IMR-90 (cell line): ENCODE data around the gene SPATC1L.

Source experiments
- BHLHE40 ChIP-seq: fragments of 150-350 bp; IDR thresholded peaks from 2 replicates; pipeline ENCODE4 v1.6.1; 2016; ENCODE audit warnings: mild to moderate bottlenecking, low read depth, low read length
- FOS ChIP-seq: fragments of 150-350 bp; IDR thresholded peaks from 2 replicates; pipeline ENCODE4 v1.6.1; 2016; ENCODE audit warnings: low read depth, low read length
- MAZ ChIP-seq: IDR thresholded peaks from 2 replicates; pipeline ENCODE4 v1.6.1; 2012; ENCODE audit warnings: low read depth, mild to moderate bottlenecking, low read length, improper control_type of control experiment, moderate library complexity, borderline replicate concordance
- NFE2L2 ChIP-seq: fragments of 150-350 bp; IDR thresholded peaks from 2 replicates; pipeline ENCODE4 v1.6.1; 2016; ENCODE audit warnings: low read depth, mild to moderate bottlenecking, low read length
- POLR2A ChIP-seq: IDR thresholded peaks from 2 replicates; pipeline ENCODE4 v1.6.1; 2012; ENCODE audit warnings: mild to moderate bottlenecking, low read depth, low read length
- RAD21 ChIP-seq: IDR thresholded peaks from 2 replicates; pipeline ENCODE4 v1.6.1; 2012; ENCODE audit warnings: low read length, improper control_type of control experiment
- SMC3 ChIP-seq: fragments of 150-350 bp; IDR thresholded peaks from 2 replicates; pipeline ENCODE4 v1.6.1; 2016; ENCODE audit warnings: low read depth, mild to moderate bottlenecking, antibody characterized with exemption, low read length, moderate library complexity
- TF ChIP-seq, protein P1 (sequence below): conservative IDR thresholded peaks from 2 replicates; pipeline ENCODE4 v1.5.1; 2012; ENCODE audit warnings: mild to moderate bottlenecking, low read depth, low read length, improper control_type of control experiment
- TF ChIP-seq, protein P2 (sequence below): fragments of 150-350 bp; IDR thresholded peaks from 2 replicates; pipeline ENCODE4 v1.6.1; 2017; ENCODE audit warnings: mild to moderate bottlenecking, antibody characterized with exemption, low read length, low read depth

DNA sequence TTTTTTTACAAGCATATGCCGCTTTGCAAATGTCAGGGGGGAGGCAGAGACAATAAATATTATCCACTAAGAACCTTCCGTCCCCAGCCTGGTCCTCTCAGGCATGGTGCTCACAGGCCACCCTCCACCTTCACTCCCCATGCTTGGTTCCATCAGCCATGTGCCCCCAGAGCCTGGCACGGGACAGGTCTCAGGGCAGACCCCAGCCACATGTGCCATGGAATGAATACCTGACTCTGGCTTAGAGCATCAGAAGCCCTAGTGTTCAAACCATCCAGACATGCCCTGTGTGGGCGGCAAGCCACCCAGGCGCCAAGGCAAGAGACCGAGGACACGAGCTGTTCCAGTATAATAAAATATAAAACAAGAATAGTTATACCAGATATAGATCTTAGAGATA lies 39.0 kb upstream of the SPATC1L start:
- TF ChIP-seq SMC3 (no peak), FOS (no peak), RAD21 (no peak), BHLHE40 (no peak), POLR2A (no peak), NFE2L2 (no peak), MAZ (no peak)
- TF ChIP-seq, protein P1, sequence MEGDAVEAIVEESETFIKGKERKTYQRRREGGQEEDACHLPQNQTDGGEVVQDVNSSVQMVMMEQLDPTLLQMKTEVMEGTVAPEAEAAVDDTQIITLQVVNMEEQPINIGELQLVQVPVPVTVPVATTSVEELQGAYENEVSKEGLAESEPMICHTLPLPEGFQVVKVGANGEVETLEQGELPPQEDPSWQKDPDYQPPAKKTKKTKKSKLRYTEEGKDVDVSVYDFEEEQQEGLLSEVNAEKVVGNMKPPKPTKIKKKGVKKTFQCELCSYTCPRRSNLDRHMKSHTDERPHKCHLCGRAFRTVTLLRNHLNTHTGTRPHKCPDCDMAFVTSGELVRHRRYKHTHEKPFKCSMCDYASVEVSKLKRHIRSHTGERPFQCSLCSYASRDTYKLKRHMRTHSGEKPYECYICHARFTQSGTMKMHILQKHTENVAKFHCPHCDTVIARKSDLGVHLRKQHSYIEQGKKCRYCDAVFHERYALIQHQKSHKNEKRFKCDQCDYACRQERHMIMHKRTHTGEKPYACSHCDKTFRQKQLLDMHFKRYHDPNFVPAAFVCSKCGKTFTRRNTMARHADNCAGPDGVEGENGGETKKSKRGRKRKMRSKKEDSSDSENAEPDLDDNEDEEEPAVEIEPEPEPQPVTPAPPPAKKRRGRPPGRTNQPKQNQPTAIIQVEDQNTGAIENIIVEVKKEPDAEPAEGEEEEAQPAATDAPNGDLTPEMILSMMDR = no peak
- TF ChIP-seq, protein P2, sequence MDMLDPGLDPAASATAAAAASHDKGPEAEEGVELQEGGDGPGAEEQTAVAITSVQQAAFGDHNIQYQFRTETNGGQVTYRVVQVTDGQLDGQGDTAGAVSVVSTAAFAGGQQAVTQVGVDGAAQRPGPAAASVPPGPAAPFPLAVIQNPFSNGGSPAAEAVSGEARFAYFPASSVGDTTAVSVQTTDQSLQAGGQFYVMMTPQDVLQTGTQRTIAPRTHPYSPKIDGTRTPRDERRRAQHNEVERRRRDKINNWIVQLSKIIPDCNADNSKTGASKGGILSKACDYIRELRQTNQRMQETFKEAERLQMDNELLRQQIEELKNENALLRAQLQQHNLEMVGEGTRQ = no peak
